H9 (cell line): ENCODE data around the gene RIOX2. TPM values are rescaled to one million over a fixed set of nuclear protein-coding genes. Genes with fewer than 3 reads are reported as not detected.

ENCODE experiments used
- DNase-seq: peaks from one replicate; pipeline ENCODE4 v3.0.0-alpha.2; 2017
- H2AFZ ChIP-seq: one replicate; pipeline ENCODE4 v1.6.1; 2013; ENCODE audit warnings: mild to moderate bottlenecking, low read length, control low read depth, moderate library complexity
- H2AK5ac ChIP-seq: 2 replicates; pipeline ENCODE4 v1.6.1; 2013; ENCODE audit warnings: low read length, control low read depth, mixed read lengths; ENCODE audit not compliant: insufficient read length
- H2BK120ac ChIP-seq: one replicate; pipeline ENCODE4 v1.6.1; 2013; ENCODE audit warnings: low read depth, mild to moderate bottlenecking, low read length, control low read depth, inconsistent platforms; ENCODE audit not compliant: poor library complexity, severe bottlenecking
- H2BK12ac ChIP-seq: 2 replicates; pipeline ENCODE4 v1.6.1; 2013; ENCODE audit warnings: low read length, control low read depth, mixed read lengths, low read depth; ENCODE audit not compliant: insufficient read length
- H2BK15ac ChIP-seq: 2 replicates; pipeline ENCODE4 v1.6.1; 2013; ENCODE audit warnings: low read depth, low read length, control low read depth
- H2BK20ac ChIP-seq: one replicate; pipeline ENCODE4 v1.6.1; 2013; ENCODE audit warnings: low read depth, mild to moderate bottlenecking, low read length, control low read depth, inconsistent platforms; ENCODE audit not compliant: poor library complexity, severe bottlenecking
- H2BK5ac ChIP-seq: 2 replicates; pipeline ENCODE4 v1.6.1; 2013; ENCODE audit warnings: low read length, control low read depth, mixed read lengths; ENCODE audit not compliant: insufficient read length
- H3K14ac ChIP-seq: 2 replicates; pipeline ENCODE4 v1.6.1; 2013; ENCODE audit warnings: low read length, control low read depth; ENCODE audit not compliant: insufficient read depth
- H3K18ac ChIP-seq: 2 replicates; pipeline ENCODE4 v1.6.1; 2013; ENCODE audit warnings: low read depth, mild to moderate bottlenecking, mixed read lengths, low read length, control low read depth; ENCODE audit not compliant: insufficient read length
- H3K23ac ChIP-seq: 2 replicates; pipeline ENCODE4 v1.6.1; 2013; ENCODE audit warnings: low read length, control low read depth, mixed read lengths, low read depth; ENCODE audit not compliant: insufficient read length
- H3K23me2 ChIP-seq: 2 replicates; pipeline ENCODE4 v1.6.1; 2013; ENCODE audit warnings: low read depth, mild to moderate bottlenecking, mixed read lengths, low read length, control low read depth; ENCODE audit not compliant: insufficient read length, poor library complexity, severe bottlenecking
- H3K27ac ChIP-seq: 2 replicates; pipeline ENCODE4 v1.5.1; 2013; ENCODE audit warnings: low read length, control low read depth, mixed read lengths, low read depth; ENCODE audit not compliant: insufficient read length
- H3K27me3 ChIP-seq: 2 replicates; pipeline ENCODE4 v1.6.1; 2013; ENCODE audit warnings: low read length, control low read depth, inconsistent platforms; ENCODE audit not compliant: insufficient read depth
- H3K4ac ChIP-seq: 2 replicates; pipeline ENCODE4 v1.6.1; 2013; ENCODE audit warnings: low read depth, mild to moderate bottlenecking, control low read depth, inconsistent platforms, low read length, moderate library complexity
- H3K4me1 ChIP-seq: 2 replicates; pipeline ENCODE4 v1.6.1; 2013; ENCODE audit warnings: low read length, control low read depth, inconsistent platforms; ENCODE audit not compliant: insufficient read depth
- H3K4me2 ChIP-seq: 2 replicates; pipeline ENCODE4 v1.6.1; 2013; ENCODE audit warnings: low read length, control low read depth, mixed read lengths; ENCODE audit not compliant: insufficient read length, insufficient read depth
- H3K56ac ChIP-seq: 2 replicates; pipeline ENCODE4 v1.6.1; 2013; ENCODE audit warnings: low read depth, mild to moderate bottlenecking, mixed read lengths, low read length, control low read depth; ENCODE audit not compliant: insufficient read length
- H3K79me1 ChIP-seq: 2 replicates; pipeline ENCODE4 v1.6.1; 2013; ENCODE audit warnings: low read depth, mild to moderate bottlenecking, moderate library complexity, low read length, control low read depth, inconsistent platforms; ENCODE audit not compliant: insufficient read depth, poor library complexity, severe bottlenecking
- H3K79me2 ChIP-seq: 2 replicates; pipeline ENCODE4 v1.6.1; 2013; ENCODE audit warnings: low read length, control low read depth, inconsistent platforms; ENCODE audit not compliant: insufficient read depth
- H3K9ac ChIP-seq: 2 replicates; pipeline ENCODE4 v1.6.1; 2013; ENCODE audit warnings: low read length, control low read depth, mixed read lengths; ENCODE audit not compliant: insufficient read length; ENCODE audit errors: extremely low read depth
- H3K9me3 ChIP-seq: one replicate; pipeline ENCODE4 v1.6.1; 2013; ENCODE audit warnings: low read depth, low read length, inconsistent platforms; ENCODE audit not compliant: control insufficient read depth
- H3T11ph ChIP-seq: one replicate; pipeline ENCODE4 v1.6.1; 2013; ENCODE audit warnings: mild to moderate bottlenecking, low read length, control low read depth, inconsistent platforms
- H4K20me1 ChIP-seq: one replicate; pipeline ENCODE4 v1.6.1; 2013; ENCODE audit not compliant: control insufficient read depth, insufficient read length, insufficient read depth
- H4K5ac ChIP-seq: 2 replicates; pipeline ENCODE4 v1.6.1; 2013; ENCODE audit warnings: low read depth, mild to moderate bottlenecking, mixed read lengths, low read length, control low read depth; ENCODE audit not compliant: insufficient read length
- H4K8ac ChIP-seq: replicated peaks from 2 replicates; pipeline ENCODE4 v1.6.1; 2013; ENCODE audit warnings: low read length, control low read depth, mixed read lengths, low read depth; ENCODE audit not compliant: insufficient read length
- H4K91ac ChIP-seq: 2 replicates; pipeline ENCODE4 v1.6.1; 2013; ENCODE audit warnings: low read depth, mild to moderate bottlenecking, moderate library complexity, mixed read lengths, low read length, control low read depth; ENCODE audit not compliant: insufficient read length
- H3K27ac Mint-ChIP-seq, 3 experiments: 2 replicates in 2 of 3; 3 replicates in 1 of 3; pipeline ENCODE4 v1.8.0; 2020 to 2021; ENCODE audit warnings: mixed read lengths in 3 of 3, mild to moderate bottlenecking in 1 of 3, moderate library complexity in 1 of 3
- H3K27me3 Mint-ChIP-seq: 2 replicates; pipeline ENCODE4 v1.8.0; 2021; ENCODE audit warnings: low read depth, mild to moderate bottlenecking, moderate library complexity, mixed read lengths
- H3K36me3 Mint-ChIP-seq, 3 experiments: 2 replicates in 2 of 3; 3 replicates in 1 of 3; pipeline ENCODE4 v1.8.0; 2020 to 2021; ENCODE audit warnings: low read depth in 3 of 3, mixed read lengths in 3 of 3; ENCODE audit not compliant: insufficient read depth in 1 of 3
- H3K4me1 Mint-ChIP-seq, 2 experiments: 2 replicates each; pipeline ENCODE4 v1.8.0; 2020; ENCODE audit warnings: mixed read lengths in 2 of 2
- H3K4me3 Mint-ChIP-seq, 2 experiments: 2 replicates in 1 of 2; 3 replicates in 1 of 2; pipeline ENCODE4 v1.8.0; 2020 to 2021; ENCODE audit warnings: mild to moderate bottlenecking in 2 of 2, mixed read lengths in 2 of 2, moderate library complexity in 1 of 2
- H3K9me3 Mint-ChIP-seq, 2 experiments: 2 replicates in 1 of 2; 3 replicates in 1 of 2; pipeline ENCODE4 v1.8.0; 2020; ENCODE audit warnings: mild to moderate bottlenecking in 2 of 2, mixed read lengths in 2 of 2, moderate library complexity in 1 of 2
- WGBS: extraction: QIAGEN DNeasy Blood & Tissue Kit; methylation state at CpG from one replicate; pipeline ENCODE4 v1.1.7; 2013; ENCODE audit warnings: missing lambda C conversion rate, low lambda C conversion rate, mixed read lengths; ENCODE audit not compliant: insufficient read length; ENCODE audit errors: extremely low coverage; 5-methylcytosine and 5-hydroxymethylcytosine counted together
- long read RNA-seq: library from polyadenylated mRNA; unstranded; transcript quantifications from one replicate; pipeline ENCODE4 v2.0.0, GENCODE V29; 2020
- total RNA-seq: library from RNA; stranded (reverse); gene quantifications from 2 replicates; pipeline ENCODE4 v1.2.1, GENCODE V29; 2021
- TF ChIP-seq, protein P1 (sequence below): fragments of 200-600 bp; sonication (generic); conservative IDR thresholded peaks from 3 replicates; pipeline ENCODE4 v1.8.0; 2021; ENCODE audit warnings: antibody characterized with exemption, mild to moderate bottlenecking

Gene RIOX2
- 13.1 and 15.5 TPM in 2 replicates for total RNA-seq
- long read RNA-seq, full-length matches to known transcripts = 95 of 146 reads
- long read RNA-seq, partial matches to known transcripts = 23 of 146 reads
- long read RNA-seq, other reads (novel, unspliced or antisense) = 28 of 146 reads

DNA sequence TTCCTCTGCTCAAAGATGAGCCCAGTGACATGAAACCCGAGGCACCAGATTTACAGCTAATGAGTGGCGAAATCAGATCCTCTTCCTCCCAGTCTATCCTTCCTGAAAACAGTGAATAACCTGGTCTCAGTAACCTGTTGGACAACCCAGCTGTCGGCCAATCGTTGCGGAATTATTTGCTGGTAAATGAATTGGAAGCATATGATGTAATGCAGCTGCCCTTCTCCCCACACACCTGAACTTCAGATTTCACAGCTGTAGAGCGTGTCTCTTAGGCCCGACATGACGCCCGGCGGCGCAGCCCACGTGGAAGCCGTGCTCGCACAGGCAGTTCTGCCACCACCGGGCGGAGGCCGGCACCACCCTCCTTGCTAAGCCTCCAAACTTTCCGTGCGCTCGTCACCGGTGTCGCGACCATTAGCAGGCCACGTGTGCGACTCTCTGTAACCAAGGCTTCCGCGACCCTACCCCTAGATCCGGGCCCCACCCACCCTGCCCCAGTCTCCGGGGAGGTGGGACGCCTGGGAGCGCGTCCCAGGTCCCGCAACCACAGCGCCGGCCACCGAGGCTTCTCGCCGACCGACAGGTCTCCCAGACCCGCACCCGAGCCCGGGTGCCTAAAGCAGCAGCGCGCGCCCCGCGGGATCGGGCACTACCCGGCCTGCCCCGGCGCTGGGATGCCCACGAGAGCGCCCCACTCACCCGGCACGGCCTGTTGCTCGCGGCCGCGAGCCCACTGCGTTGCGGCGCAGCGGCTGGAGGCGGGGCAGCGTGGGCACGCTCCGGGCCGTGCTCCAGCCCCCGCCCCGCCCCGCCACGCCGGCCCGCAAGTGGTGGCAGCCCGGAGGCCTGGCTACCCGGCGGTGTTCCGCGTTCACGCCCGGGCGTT, at the start of gene RIOX2:
Gene RIOX2, minus strand, starts transcription at position 753 of the 889 bp plus-strand sequence. CDS start 4,838 bp downstream, outside the sequence.
- H4K5ac ChIP-seq = peak within 1 kb of the TSS; percentile 93
- H3K4ac ChIP-seq = no peak within 1 kb of the TSS
- H2BK5ac ChIP-seq = no peak within 1 kb of the TSS
- Mint-ChIP-seq H3K9me3 (no peaks in the 10 kb centered on the region), H3K4me3 (peak within 1 kb of the TSS; percentile 82 to 87), H3K4me1 (peaks cover 11% of the 10 kb centered on the region in 2 experiments; a peak in 3 of 4 replicates), H3K36me3 (no peaks in the 10 kb centered on the region), H3K27me3 (peaks cover 30% of the 10 kb centered on the region), H3K27ac (peak within 1 kb of the TSS in 1 of 3 experiments; percentile 22; a peak in 3 of 7 replicates)
- no peak within 1 kb of the TSS for H3K27ac ChIP-seq
- no peak within 1 kb of the TSS for H4K8ac ChIP-seq
- H4K91ac ChIP-seq = no peak within 1 kb of the TSS
- no peaks in the 10 kb centered on the region for H3K79me1 ChIP-seq
- no peaks in the 10 kb centered on the region for H3K4me1 ChIP-seq
- no peak within 1 kb of the TSS for H3K56ac ChIP-seq
- no peak within 1 kb of the TSS for H3K18ac ChIP-seq
- no CpG with 5 or more reads among the region's 82 CpGs for WGBS
- H3K79me2 ChIP-seq = no peaks in the 10 kb centered on the region
- H3T11ph ChIP-seq = no peak within 1 kb of the TSS
- peak within 1 kb of the TSS; percentile 84 for H3K14ac ChIP-seq
- peaks cover 5% of the 10 kb centered on the region for H3K23me2 ChIP-seq
- H3K27me3 ChIP-seq = no peaks in the 10 kb centered on the region
- no peak within 1 kb of the TSS for H2BK12ac ChIP-seq
- H3K9ac ChIP-seq = peak within 1 kb of the TSS; percentile 54
- no peaks in the 10 kb centered on the region for H4K20me1 ChIP-seq
- no peaks in the 10 kb centered on the region for H3K9me3 ChIP-seq
- H3K23ac ChIP-seq = no peak within 1 kb of the TSS
- H3K4me2 ChIP-seq = peak within 1 kb of the TSS; percentile 92
- TF ChIP-seq, protein P1, sequence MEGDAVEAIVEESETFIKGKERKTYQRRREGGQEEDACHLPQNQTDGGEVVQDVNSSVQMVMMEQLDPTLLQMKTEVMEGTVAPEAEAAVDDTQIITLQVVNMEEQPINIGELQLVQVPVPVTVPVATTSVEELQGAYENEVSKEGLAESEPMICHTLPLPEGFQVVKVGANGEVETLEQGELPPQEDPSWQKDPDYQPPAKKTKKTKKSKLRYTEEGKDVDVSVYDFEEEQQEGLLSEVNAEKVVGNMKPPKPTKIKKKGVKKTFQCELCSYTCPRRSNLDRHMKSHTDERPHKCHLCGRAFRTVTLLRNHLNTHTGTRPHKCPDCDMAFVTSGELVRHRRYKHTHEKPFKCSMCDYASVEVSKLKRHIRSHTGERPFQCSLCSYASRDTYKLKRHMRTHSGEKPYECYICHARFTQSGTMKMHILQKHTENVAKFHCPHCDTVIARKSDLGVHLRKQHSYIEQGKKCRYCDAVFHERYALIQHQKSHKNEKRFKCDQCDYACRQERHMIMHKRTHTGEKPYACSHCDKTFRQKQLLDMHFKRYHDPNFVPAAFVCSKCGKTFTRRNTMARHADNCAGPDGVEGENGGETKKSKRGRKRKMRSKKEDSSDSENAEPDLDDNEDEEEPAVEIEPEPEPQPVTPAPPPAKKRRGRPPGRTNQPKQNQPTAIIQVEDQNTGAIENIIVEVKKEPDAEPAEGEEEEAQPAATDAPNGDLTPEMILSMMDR = no peak
- peak within 1 kb of the TSS; percentile 49 for H2AFZ ChIP-seq
- H2BK15ac ChIP-seq = no peak within 1 kb of the TSS
- no peak within 1 kb of the TSS for H2BK20ac ChIP-seq
- H2BK120ac ChIP-seq = no peak within 1 kb of the TSS
- no peak within 1 kb of the TSS for H2AK5ac ChIP-seq
- peak; percentile 69 for DNase-seq
